ENCODE data around the gene RAB20. TPM values are rescaled to one million over a fixed set of nuclear protein-coding genes. Genes with fewer than 3 reads are reported as not detected.

Gene RAB20
- total and polyA plus RNA-seq, 9 of the 15 experiments (the other 6 are each of a cell fraction or from before 2014, with no cell fraction given): 0.62 to 9.2 (median 5.4) TPM

- TF ChIP-seq PURB (CRISPR knock-in tag; IDR thresholded peaks at IDR 0.05; ENCODE audit: low read depth) (no peak), ZNF224 (CRISPR knock-in tag; IDR thresholded peaks at IDR 0.05) (no peak), CHD7 (IDR thresholded peaks at IDR 0.05; ENCODE audit: low read depth, low read length) (no peak), SMAD4 (CRISPR knock-in tag; conservative IDR thresholded peaks at IDR 0.05) (no peak), NFYB (IDR thresholded peaks at IDR 0.05; ENCODE audit: extremely low read depth, insufficient read length) (peak; percentile 9), KAT2B (IDR thresholded peaks at IDR 0.05; ENCODE audit: low read depth, low read length) (no peak), PTRF (tag; IDR thresholded peaks at IDR 0.05) (no peak), BCL6 (CRISPR knock-in tag; IDR thresholded peaks at IDR 0.05) (no peak)
Observed at GRCh38 chr13:110503979-110504499, 57.5 kb downstream of the RAB20 start (continued).
